IPS DF 19.7 (cell line): ENCODE results near the gene BRD1.
A peak's percentile ranks its signal among the peaks of the same experiment; 100 is the strongest.
"Not testable (repeated sequence)": the region's sequence is repeated elsewhere in the genome, so short reads cannot be mapped to it uniquely, and the experiment has no call there.

Source experiments
- DNase-seq: peaks from one replicate; pipeline ENCODE4 v3.0.0-alpha.2; 2013; ENCODE audit warnings: low read depth, low spot score

The BRD1 gene

DNA sequence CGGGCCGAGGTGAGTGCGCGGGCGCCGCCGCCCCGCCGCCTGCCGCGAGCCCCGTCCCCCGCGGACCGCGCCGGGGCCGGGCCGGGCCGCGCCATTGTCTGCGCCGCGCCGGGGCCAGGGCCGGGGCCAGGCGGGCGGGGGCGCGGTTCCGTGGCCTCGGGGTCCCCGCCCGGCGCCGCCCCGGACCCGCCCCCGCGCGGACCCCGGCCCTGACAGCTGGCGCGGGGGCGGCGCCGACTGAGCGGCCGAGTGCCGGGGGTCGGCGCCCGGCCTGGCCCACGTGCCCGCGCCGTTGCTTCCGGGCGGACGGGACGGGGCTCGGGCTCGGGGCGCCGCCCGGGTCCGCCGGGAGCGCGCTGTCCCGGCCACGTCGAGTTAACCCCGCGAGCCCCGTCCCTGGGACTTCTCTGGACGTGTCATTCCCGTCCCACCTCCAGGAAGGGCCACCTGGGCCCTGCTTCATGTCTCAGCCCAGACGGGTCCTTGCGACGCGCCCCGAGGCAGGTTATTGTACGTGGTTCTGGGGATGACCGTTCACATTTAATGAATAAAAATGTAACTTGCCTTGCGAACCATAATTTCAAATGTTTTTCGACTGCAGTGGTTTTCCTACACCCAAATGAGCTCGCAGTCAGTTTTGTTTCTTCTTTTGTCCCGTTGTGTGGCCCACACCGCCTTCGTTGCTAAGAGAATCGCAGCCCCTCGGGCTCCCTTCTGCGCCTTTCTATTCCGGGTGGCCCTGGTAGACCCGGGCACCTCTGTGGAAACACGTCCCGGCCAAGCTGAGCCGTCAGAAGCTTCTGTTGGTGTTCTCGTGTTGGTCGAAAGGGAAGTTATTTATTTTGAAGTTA is 26.5 kb upstream of the BRD1 start:
- no peak for DNase-seq

DNA sequence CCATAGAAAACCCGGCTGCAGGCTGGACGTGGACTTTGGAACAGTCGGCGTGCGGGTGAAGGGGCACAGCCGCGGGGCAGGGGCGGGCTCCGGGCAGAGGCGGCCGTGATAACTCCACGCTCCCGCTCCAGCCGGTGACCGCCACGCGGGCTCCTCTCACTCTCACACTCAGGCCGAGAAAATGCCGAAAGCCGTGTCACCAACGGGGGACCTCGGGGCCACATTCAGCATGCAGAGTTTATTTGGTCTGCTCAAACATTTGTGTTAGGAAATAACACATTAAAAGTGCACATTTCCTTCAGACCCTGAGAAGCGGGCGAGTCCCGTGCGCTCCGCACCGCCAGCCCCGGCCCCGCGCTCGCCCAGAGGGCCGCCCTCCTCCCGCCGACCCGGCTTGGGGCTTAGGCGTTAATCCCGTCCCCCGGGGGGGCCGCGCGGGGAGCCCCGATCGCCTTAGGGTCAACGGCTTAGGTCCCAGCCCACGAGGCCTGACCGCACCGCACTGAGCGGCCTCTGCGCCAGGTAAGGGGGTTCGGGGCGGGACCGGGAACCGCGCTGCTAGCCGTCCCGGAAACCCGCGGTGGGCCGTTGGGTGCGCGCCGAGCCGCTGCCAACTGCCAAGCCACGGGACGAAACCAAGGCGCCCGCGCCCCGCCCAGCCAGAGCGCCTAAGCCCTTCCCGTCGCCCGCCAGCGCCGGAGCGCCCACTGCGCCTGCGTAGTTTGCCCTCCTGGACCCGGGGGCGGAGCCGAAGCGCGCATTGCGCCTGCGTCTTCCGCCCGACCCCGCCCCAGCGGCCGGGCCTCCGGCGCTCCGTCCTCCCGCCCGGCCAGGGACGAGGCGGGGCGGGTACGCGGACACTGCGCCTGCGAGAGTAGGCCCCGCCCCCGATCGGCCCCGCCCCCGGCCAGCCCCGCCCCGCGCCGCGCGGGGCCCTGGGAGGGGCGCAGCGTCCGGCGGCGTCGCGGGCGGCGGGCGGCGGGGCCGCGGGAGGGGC is 25.5 kb upstream of the BRD1 start, which contains the start of gene ZBED4:
ZBED4 (plus strand) TSS at position 947 of the 997 bp plus-strand sequence. CDS start 29,819 bp downstream, outside the sequence.
- DNase-seq, result peak; percentile 73

DNA sequence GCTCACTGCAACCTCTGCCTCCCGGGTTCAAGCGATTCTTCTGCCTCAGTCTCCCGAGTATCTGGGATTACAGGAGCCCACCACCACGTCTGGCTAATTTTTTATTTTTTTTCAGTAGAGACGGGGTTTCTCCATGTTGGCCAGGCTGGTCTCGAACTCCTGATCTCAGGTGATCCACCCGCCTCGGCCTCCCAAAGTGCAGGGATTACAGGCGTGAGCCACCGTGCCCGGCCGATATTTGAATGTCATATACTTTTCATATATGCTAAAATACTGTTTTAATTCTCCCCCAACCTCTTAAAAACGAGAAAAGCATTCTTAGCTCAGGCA is 24.9 kb upstream of the BRD1 start:
- not testable (repeated sequence) for DNase-seq

DNA sequence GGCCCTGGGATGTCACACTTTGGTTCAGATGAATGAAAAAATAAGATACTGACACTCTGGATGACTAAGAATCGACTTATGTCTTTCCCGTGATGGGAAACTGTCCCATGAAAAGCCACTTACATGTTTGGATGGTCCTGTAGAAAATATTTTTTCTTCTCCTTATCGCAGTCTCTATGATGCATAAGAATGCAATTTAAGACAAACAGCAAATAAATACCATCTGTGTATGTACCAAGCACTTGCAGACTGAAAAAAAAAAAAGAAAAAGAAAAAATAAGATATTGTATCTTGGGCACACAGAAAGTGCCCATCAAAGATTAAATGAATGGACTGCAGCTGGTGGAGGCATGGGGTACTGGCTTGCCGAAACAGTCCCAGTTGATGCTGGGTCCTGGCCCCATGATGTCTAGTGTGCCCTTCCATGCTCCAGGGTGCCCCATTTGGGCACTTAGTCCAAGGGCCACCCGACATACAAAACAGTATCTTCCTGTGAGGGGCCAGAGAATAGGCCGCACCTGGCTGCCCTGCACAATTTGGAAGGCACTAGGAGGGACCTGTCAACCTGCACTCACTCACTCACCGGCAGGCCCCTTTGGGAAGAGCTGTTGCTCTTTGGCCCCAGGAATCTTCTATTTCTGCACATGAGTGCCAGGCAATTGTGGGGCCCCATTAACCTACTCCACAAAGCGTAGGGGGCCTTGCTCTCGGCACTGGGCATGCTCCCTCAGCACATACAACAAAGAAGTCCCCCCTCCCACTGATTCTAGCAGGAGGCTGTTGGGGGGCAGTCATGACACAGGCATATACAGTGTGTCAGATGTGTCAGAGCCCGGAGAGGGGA is 23.5 kb upstream of the BRD1 start:
- DNase-seq, result no peak

DNA sequence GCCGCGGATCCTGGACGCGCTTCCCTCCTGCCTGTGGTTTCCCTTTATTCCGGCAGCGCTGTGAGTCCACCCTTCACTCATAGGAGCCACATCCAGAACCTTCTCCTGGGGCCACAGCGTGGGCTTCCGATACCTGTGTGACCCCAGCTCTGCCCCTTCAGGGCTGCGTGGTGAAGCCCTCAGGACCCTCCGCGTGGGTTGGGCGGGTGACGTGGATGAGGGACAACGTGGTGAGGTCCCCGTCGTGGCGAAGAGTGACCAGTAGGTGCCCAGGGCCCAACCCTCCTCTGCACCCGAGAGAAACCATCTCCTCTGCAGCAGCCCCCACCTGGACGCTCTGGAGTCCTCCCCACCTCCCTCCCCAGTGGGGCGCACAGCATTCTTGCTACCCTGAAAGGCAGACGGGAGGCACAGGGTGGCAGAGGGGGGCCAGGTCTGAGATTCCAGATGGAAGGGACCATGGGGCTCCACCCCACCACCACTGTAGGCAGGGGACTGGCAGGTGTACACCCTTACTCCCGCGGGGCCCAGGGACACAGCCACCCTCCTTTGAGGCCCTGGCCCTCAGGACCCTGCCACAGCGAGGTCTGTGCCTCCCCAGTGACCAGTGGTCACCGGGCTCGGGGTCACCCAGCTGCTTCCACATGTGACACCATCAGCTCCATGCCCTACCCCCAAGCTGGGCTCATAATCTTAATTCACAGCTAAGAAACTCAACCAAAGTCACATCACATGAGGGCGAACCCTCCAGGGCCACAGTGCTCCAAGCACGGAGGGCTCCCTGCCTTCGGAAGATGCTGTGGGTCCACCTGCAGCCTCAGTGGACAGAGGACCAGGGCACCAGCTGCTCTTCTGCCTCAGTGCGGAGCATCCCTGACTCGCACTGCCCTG is 22.6 kb upstream of the BRD1 start:
- DNase-seq, result no peak

DNA sequence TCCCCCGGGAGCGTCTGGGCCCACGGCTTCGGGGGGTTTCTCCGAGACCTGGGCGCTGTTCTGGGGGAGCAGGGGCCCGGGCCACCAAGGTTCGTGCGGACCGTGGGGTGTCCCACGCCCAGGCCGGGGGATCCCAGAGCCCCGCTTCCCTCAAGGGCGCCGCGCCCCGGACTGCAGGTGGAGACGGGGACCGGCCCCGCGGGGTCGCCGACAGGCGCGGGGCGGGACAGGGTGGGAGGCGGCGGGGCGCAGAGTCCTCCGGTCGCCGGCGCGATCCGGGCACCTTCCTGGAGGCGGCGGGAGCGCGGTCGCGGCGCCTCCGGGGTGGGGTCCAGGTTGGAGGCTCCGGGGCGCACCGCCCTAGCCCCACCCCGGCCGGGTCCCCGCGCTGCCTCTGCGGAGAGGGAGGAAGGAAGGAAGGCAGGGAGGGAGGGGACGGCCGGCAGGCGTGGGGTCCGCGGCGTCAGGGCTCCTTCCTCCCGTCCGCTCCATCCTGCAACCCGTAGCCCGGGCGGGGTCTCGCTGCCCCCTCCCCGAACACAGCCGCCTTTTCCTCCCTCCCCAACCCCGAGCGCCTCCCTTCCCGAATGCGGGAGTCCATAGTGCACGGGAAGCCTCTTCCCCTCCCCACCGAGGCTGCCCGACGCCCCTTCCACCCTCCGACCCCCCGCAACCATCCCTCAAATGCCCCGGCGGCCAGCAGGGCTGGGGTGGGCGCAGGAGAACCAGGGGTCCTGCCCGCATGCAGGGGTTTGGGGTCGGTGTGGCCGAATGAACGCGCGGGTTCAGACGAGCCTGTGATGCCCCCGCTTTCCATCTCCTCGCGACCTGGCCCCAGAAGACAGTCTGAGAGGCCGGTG is 21.7 kb upstream of the BRD1 start:
- DNase-seq, result no peak

DNA sequence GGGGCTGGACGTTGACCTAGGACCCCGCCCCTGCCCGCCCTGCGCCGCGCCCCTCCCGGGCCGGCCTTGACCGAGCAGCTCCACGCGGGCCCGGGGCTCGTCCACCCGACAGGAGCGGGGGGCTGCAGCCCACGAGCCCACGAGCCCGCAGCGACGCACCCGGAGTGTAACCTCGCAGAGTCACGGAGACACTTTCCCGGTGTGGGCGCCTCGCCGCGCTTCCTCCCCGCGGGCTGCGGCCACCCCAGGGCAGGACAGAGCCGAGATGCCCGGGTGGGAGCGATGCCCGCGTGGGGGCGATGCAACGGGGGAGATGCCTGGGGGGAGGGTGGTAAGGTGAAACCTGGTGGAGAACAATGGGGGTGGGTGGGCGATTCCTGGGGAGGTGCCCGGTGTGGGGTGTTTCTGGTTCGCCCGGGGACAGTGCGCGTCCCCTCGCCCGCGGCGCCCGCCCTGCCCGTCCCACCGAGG is 21.1 kb upstream of the BRD1 start:
- DNase-seq, result no peak

DNA sequence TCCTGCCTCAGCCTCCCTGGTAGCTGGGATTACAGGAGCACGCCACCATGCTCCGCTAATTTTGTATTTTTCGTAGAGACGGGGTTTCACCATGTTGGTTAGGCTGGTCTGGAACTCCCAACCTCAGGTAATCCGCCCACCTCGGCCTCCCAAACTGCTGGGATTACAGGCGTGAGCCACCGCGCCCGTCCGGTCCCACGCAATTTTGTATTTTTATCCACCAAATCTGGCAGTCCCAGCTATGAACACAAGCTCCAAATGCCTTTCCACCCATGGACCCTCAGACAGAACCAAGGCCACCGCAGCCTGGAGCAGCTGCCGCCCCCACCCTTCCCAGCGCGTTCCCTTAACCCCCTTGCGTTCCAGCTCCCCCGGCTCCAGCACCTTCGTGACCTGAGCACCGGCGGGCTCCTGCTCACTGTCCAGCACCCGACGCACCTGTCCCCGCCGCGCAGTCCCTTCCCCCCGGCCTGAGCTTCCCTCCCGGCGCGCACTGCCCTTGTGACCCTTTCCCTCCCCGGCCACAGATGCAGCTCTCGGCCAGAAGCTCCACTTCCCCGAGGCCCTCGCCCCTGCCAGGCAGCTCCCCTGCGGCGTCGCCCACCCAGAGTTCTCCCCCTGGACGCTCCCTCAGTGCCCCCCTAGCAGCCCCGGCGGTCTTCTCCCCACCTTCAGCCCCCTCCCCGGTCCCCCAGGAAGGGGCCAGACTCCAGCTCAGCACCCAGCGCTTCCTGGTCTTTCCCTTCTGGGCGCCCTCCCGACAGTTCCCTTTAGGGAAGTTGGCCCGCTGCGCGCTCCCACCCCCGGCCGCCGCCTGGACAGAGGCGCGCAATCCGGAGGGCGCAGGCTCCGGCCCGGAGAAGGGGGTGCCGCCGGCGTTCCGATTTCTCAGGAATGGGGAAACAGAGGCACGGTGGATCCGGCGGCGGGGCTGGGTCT is 20.3 kb upstream of the BRD1 start:
- DNase-seq, result no peak

DNA sequence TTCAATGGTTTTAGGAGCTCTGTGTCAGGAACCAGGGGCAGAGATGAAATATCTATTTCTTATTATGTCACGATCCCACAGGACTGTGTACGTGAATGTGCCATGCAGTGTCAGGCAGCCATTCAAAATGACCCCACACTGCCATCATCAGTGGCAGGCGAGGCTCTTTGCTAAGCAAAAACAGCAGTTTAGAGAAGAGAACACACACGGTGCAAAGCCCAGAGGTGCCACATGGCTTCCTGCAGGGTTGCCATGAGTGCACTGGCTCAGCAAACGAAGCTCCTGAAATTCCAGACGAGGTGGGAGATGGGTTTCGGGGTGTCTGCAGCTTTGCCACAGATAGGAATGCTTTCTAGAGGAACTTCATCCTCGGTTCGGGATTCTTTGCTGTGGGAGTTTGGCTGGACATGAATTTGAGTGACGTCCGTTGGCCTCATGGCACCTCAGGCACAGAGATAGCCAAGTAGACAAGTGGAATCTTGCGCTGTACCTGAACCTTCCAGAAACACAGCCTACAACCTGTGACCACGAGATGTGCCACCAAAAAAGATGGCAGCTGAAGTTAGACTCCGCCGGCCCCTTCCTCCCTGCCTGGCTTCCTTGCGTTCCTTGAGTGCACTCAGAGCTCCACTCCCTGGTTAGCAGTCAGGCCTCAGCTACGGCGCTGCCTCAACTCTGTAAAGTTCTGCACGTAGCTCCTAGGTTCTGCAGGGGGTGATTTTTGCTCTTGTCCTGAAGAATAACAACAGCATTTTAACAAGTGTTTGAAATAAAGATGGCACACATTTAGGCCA is 18.2 kb upstream of the BRD1 start:
- no peak for DNase-seq

DNA sequence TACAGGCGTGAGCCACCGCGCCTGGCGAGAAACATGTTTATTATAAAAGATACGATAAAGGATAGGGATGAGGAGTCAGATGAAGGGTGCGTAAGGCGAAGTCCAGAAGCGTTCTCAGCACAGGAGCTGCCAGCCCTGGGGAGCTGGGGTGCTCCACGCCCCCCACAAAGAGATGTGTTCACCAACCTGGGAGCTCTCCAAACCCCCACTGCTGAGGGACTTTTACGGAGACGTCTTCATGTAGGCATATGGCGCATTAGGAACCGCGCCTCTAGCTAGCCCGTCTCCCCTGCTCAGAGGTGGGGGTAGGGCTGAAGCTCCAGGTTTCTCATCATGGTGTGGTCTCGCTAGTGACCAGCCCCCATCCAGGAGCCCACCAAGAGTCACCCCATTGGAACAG is 17.6 kb upstream of the BRD1 start:
- no peak for DNase-seq

DNA sequence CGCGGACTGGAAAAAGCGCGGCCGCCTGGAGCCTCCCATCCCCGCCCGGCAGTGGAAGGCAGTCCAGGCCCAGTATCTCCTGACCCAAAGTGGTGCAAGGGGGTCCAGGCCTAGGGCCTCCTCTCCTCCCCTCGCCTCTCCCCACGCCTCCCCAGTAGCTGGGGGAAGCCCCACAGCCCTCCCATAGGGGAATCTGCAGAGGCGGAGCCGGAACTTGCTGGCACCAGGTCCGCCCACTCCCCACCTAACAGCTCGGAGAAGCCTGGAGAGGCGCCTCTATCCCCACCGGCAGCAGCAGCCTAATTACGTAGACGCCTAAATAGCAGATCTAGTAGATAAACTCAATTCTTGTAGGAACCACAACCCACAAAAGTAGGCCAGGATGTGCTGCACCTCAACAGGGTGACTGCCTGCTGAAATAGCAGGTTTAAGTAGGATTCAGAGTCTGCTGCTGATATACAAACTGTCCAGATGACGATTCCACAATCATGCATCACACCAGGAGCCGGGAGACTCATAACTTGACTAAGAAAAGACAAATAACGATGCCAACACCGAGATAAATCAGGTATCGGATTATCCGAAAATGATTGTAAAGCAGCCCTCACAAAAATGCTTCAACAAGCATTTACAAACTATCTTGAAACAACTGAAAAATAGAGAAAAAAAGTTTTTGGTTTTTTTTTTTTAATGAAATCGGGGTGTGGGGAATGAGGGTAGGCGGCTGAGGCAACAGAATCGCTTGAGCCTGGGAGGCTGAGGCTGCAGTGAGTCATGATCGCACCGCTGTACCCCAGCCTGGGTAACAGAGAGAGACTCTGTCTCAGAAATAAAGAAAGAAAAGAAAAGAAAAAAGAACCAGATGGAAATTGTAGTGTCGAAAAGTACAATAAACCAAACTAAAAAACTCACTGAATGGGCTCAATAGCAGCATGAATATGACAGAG is 11.4 kb upstream of the BRD1 start:
- DNase-seq, result no peak

DNA sequence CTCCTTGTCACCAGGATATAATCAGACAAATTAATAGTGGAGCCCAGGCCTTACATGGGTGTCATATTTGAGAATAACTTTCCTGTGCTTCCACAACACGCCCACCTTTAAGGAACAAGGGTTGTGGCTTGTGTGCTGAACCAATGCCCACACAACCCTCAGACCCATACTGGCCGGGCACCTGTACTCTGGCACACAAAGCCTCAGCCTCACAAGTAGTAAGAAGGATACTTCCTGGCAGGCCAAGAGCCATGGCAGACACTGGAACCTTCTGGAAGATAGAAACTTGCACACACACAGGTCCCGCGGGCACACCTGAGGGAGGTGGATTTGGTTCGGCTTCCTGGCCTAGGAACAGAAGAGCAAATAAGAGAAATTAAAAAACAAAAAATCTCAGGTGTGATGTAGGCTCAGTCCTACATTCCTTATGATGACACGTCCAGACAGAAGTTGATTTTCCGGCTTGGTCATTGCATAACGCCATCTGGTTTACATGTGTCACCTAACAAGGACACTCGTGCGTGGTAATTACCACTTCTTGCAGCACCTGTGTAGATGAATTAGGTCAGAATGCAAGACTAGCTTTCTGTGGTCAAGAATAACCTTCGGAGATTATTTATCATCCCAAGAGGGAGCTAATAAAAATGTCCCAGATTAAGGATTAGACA is 5.8 kb upstream of the BRD1 start:
- DNase-seq, result no peak

DNA sequence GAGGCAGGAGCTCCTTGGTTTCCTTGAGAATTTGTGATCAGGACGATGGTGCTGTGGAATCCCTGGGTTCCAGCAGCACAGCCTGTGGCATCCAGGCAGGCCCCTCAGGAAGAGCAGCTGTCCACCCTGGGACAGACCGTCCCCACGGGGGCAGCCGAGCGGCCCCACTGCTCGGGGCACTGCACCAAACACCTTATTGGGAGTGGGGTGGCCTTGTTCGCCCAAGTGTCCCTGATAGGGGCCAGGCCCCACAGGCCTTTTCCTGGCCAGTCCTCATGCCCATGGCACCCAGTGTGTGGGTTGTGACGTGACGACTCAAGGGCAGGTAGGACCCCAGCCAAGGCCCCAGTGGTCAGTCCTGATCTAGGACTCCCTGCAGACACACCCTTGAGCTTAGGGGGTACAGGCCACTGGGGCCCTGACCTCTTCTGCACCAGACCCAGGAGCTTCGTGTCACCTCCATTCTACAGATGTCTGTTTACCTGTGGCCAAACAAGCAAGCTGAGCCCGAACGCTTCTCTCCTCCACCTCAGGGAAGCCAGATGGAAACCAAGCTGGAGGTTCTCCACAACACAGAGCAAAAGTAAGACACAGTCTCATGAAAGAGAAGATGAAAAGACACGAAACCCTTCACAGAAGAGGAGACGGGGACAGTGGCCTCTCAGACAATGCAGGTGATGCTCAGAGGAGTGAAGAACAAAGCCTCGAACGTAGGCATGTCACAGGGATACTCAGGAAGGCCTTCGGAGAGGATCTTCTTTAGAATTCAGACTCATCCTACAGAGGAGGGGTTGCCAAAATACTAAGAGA is 1.6 kb upstream of the BRD1 start:
- DNase-seq, result no peak

DNA sequence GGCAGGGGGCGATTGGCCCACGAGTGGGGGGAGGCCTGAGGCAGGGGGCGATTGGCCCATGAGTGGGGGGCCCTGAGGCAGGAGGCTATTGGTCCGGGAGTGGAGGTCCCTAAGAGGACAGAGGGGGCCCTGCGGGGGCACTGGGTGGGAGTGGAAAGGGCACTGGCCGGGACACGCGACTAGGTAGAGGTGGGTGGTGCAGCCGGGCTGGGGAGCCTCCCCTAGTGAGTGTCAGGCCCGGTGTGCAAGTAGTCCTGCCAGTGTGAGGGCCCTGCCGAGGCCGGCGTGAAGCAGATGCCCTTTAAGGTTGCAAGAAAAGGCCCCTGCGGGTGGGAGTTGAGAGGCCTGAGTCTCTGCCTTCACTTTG is 909 bp upstream of the BRD1 start:
- DNase-seq, result no peak

DNA sequence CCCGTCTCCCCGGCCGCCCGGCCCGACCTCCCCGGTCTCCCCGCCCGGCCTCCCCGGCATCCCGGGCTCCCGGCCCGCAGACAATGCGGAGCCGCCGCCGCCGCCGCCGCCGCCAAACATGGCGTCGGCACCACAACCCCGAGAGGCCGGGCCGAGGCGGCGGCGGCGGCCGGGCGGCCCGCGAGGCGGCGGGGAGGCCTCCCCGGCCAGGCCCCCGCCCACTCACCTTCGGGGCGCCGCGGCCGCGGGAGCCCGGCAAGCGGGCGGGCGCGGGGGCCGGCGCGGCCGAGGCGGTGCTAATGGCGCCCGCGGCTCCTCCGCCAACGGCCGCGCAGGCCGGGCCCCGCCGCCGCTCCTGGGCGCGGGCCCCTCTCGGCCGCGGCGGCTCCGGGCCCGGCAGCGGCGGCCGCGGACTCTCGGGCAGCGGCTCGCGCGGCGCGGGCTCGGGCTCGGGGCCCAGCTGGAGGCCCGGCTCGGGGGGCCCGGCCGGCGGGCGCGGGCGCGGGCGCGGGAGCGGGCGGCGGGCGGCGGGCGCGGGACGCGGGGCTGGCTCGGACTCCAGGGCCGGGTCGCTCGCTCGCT is 311 bp downstream of the BRD1 start:
- DNase-seq, result no peak
